NCI-H146 treated with DMSO at 0.1 percent for 48 hours (cell line): ENCODE measurements around the gene SLC27A5.

Experiments
- DNase-seq: peaks from one replicate; lab custom pipeline; 2025; ENCODE audit not compliant: unreplicated experiment; lab: John Stamatoyannopoulos, UW

The SLC27A5 gene, protein sequence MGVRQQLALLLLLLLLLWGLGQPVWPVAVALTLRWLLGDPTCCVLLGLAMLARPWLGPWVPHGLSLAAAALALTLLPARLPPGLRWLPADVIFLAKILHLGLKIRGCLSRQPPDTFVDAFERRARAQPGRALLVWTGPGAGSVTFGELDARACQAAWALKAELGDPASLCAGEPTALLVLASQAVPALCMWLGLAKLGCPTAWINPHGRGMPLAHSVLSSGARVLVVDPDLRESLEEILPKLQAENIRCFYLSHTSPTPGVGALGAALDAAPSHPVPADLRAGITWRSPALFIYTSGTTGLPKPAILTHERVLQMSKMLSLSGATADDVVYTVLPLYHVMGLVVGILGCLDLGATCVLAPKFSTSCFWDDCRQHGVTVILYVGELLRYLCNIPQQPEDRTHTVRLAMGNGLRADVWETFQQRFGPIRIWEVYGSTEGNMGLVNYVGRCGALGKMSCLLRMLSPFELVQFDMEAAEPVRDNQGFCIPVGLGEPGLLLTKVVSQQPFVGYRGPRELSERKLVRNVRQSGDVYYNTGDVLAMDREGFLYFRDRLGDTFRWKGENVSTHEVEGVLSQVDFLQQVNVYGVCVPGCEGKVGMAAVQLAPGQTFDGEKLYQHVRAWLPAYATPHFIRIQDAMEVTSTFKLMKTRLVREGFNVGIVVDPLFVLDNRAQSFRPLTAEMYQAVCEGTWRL

DNA sequence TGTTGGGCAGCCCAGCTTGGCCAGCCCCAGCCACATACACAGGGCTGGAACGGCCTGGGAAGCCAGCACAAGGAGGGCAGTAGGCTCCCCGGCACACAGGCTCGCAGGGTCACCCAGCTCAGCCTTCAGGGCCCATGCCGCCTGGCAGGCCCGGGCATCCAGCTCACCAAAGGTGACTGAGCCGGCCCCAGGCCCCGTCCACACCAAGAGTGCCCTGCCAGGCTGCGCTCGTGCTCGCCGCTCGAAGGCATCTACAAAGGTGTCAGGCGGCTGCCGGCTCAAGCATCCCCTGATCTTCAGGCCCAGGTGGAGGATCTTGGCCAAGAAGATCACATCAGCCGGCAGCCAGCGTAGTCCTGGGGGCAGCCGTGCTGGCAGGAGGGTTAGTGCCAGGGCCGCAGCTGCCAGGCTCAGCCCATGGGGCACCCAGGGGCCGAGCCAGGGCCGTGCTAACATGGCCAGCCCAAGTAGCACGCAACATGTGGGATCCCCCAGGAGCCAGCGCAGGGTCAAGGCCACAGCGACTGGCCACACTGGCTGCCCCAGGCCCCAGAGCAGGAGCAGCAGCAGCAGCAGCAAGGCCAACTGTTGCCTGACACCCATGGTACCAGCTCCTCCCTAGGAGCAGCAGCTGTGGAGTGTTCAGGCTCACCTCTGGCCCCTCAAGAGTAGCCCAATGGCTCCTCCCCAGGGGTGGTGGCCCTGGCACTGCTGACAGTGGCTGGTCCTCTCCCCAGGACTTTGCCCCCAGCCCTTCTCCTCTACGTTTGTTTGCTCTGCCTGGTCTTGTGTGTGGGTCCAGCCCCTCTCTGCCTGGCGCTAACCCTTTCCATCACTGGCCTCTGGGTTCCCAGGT is at the start of gene SLC27A5:
TSS of gene SLC27A5 (minus strand) at position 640 of the 856 bp plus-strand sequence. CDS start at position 603, 37 bp downstream.
- no peak for DNase-seq

DNA sequence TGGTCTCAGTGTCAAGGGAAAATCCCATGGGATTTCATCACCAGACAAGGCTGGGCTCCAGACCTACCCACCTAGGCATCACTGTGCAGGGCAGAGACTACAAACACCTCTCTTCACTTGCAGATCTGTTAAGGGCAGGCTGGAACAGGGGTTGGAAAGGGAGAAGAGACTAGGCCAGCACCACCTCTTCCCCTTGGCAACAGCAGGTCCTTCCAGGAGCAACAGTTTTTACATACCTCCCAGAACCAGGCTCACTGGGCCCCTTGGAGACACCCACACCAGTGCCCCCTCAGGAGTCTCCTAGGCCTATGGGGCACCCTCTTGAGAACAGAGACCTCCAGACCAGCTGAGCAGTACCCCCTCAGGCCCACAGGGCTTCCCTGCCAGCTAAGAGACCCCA is 49.1 kb upstream of the SLC27A5 start:
- DNase-seq, result no peak

DNA sequence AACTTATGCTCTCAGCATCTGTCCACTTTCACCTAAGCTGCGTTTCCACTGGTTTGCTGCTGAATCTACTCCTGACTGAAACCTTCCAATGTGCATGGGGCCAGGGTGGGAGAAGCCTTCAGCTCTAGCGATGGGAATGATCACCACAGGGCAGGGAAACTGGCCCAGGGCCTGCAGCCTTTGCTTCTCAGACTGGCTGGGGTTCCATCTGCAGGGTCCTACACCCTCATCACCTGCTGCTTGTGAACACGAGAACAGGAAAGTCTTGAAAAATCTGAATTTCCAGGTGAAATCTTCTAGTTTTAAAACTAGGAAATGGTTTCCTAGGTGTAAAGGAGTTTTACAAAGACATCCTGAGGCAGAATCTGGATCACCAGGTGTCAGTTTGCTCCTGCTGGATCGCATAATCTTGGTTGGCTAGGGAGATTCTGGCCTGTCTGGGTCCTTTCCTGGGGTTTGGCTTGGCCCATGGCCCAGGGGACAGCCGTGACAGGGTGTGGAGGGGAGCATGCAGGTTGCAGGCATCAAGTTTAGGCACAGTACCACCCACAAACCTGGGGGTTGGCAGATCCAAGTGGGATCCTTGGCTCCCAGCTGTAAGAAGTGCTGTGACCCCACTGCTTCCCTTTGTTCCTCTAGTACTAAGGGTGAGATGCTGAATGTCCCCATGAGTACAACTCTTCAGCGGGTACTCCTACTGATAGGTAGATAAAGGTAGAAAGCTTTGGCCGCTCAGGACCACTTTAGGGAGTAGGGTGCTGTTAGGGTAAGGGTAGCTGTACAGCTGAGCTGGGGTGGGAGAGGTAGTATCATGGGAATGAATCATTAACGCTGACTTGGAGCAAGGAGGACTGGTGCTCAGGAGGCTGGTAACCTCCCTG is 48.5 kb upstream of the SLC27A5 start:
- no peak for DNase-seq

DNA sequence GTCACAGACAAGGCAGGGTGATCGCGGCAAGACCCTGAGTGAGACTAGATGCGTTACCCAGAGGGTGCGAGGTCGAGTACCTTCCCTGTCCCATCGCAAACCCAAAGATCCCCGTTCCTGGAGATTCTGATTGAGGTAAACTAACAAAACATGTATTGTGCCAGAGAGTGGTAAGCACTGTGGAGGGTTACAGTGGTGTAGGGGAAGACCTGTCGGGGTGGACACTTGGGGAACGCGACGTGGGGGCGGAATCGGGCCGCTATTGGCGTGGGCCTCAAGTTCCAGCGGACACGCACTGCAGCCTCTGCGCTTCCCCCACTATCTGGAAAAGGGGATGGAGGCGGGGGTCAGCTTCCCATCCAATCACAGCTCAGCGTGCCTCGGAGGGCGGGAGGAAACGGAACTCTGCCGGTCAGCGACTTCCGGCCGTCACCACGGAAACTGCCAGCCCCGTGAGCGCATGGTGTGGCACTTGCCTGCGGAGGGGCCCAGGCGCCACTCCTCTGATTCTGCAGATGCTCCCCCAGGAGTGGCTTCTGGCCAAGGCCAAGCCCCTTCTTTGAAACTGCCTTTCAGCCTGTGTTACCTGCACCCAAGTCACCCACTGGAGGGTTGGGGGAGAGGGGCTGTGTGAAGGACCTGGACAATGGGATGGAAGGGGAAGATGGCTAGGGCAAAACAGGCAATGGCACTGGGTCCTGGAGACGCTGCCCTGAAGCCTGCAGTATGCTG is 47.6 kb upstream of the SLC27A5 start:
- no peak for DNase-seq

DNA sequence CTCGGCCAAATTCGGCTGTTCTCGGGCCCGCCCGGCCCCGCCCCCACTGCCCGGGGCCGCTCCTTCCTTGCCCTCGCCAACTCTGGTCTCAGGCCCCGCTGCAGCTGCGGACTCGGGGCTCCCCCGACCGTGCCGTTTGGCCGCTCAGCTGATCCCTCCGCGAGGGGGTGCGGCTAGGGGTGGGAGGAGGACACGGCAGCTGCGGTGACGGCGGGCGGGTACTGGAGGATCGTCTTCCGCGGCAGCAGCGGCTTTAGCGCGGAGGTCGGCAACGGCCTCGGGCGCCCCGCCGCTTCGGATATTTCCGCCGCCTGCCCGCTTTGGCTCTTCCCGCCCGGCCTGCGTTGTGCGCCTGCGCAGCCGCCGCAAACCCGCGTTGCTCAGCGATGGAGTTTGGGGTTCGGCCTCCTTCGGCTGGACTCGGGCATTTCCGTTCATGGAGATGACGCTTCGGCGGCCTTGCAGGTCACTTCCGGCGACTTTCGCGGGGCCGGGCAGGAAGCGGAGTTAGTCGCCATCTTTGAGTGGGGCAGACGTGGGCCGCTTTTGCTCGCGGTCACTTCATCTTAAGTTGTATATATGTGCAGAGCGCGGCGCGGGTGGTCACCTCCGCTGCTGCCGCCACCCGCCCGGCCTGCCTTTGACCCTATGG is 47.0 kb upstream of the SLC27A5 start:
- no peak for DNase-seq

DNA sequence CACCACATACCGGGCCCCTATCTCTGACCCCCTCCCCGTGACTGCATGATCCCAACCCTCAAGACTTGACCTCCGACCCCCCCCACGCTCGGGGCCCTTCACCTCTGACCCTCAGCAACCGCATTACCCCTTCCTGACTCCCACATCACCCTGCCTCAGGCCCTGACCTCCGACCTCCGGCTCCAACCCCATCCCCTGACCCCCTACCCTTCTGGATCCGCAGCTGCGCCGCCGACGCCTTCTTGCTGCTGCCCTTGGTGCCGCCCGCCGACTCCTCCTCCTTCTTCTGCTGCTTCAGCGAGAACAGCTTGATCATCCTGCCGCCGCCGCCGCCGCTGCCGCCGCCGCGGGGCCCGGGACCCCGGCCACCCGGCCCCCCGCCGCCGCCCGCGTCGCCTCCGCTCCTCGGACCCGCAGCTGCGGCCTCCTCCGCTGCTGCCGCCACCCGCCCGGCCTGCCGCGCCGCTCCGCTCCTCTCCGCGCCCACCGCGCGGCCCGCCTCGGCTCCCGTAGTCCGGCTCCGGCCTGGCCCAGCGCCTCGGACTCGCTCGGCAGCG is 46.4 kb upstream of the SLC27A5 start, which contains the start of gene UBE2M:
TSS of gene UBE2M (minus strand) at position 546 of the 557 bp plus-strand sequence. CDS start at position 316, 230 bp downstream.
- DNase-seq, result no peak

DNA sequence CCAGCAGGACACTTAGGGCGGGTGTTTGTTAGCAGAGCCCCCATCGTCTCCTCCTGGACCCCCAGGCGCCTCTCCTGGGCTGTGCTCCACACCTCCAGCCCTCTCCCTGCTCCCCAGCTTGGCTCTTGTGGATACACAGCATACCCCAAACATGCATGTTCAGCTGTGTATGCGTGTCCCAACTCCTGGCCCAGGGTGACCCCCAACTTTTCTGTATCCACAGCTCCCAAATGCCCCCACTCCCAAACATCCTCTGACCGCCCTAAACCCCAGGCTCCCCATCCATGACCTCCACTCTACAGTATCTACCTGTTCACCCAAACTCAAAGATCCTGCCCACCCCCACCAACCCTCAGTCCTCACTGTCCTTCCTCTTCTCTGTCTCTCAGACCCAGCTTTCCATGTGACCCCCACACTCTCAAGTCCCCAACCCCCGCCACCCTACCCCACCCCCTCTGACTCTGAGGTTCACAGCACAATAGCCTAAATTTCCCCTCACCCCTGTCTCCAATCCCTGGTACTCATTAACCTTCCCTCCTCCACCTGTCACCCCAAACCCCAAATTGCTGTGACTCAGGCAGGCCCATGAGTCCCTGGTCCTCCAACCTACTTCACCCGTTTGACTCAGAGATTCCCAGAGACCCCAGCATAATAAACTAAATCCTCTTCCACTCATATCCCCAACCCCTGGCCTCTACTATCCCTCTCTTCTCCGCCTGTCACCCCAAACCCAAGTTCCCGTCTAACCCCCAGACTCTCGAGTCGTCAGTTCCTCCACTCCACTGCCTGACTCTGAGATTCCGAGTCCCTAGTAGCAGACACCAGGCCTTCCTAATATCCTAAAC is 45.7 kb upstream of the SLC27A5 start:
- DNase-seq, result no peak

DNA sequence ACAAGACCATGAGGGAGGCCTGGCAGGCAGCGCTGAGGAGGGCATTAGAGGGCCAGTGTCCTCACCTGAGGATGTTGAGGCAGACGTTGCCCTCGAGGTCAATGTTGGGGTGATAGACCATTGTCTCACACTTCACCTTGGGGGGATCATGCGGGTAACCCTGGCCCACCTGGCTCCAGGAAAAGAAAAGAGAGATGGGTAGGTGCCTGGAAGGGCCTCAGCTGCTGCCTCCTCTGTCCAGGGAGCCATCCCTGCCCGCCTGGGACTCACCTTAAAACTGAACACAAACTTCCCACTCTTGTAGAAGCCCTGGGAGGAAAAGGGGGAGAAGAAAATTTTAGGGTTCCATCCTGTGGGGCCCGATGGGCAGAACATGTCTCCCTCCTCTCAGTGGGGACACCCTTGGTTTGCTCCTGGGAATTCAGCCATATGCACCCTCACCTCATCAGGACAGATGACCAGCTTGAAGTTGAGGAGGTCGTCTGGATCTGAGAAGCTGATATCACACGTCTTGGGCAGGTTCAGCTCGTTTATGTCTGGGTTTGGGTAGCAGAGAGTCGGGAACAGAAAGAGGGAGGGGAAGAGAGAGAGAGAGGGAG is 44.9 kb upstream of the SLC27A5 start:
- no peak for DNase-seq

DNA sequence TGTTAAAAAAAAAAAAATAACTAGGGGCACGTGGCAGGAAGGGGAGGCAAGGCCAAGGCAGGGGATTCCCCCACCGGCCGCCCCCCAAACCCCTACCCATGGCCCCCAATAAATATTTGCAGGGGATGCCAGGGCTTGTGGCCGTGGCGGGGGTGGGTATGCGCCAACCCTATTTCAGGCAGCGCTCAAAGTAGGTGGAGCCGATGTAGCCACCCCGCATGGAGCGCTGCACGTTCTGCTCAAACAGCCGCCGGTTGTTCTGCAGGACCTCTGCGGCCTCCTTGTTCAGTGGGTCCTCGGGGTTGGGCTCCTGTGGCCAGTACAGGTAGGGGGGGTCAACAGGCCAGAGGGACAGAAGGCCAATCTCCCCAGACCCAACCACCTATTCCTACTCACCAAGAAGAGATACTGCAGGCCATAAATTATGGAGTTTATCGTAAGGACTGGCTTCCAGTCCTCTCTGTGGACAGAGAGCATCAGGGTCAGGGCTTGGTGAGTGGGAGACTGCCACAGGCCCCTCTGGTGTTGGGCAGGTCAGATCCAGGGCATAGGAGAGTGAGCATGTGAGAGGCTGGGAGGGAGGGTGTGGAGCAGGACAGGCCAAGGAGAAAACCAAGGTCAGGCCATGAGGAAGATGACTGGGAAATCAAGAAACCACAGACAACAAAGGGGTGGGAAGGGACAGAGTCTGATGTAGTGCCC is 44.3 kb upstream of the SLC27A5 start:
- no peak for DNase-seq

DNA sequence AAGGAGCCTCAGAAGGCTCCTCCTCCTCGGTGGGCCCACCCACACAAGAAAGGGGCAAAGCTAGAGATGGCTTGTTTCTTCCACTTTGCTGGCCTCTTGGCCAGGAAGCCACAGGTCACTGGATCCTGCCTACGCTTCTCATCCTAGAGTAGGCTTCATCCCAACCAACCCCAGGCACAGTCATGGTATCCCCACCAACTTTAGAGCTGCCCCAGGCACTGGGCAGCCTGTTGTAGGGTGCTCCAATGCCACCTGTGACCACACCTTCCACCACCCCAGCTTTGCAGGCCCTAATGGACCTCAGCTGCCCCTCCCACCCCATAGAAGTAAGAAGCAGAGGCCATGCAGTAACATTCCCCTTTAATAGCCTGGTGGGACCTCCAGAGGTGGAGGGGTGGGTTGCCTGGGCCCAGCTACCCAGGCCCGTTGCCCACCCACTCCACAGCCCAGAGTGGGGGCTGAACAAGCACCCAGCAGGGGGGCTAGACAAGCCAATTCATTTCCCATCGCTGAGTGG is 43.6 kb upstream of the SLC27A5 start:
- DNase-seq, result no peak

DNA sequence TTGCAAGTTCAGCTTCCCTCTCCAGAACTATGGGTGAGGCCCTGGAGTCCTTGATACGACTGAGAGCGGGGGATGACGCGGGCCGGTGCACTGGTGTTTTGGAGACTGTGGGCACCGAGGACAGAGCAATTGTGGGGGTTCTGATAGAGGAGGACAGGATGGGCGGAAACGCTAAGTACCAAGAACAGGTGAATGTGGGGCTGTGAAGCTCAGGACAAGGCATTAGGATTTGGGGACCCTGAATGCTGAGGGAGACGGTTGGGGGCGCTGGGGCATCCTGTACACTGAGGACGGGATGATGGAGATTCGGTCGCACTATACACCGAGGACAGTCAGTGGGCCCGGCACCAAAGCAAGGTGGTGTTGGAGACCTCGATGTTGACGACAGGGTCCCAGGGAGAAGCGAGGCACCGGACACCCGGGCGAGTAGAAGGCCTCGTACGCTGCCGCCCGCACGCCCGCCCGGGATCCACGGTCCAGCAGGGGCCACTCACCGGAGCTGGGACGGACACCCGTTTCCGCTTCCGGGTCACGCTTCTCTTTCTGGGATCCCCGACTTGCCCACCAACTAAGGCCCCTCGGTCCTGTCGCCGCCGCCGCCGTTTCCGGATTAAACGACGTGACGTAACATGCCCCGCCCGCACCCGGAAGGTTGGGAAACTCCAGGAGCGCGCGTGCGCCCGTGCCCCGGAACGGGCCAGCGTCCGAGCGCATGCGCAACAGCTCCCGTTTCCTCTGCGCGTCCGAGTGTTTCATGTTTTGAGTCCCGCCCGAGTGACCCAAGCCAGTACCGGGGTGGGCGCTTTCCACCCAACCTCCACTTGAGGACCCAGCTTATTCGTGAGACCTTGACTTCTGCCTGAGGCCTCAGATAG is 42.9 kb upstream of the SLC27A5 start, which contains the start of gene CHMP2A:
TSS of gene CHMP2A (minus strand) at position 612 of the 875 bp plus-strand sequence. CDS start 893 bp downstream, outside the sequence.
- no peak for DNase-seq

DNA sequence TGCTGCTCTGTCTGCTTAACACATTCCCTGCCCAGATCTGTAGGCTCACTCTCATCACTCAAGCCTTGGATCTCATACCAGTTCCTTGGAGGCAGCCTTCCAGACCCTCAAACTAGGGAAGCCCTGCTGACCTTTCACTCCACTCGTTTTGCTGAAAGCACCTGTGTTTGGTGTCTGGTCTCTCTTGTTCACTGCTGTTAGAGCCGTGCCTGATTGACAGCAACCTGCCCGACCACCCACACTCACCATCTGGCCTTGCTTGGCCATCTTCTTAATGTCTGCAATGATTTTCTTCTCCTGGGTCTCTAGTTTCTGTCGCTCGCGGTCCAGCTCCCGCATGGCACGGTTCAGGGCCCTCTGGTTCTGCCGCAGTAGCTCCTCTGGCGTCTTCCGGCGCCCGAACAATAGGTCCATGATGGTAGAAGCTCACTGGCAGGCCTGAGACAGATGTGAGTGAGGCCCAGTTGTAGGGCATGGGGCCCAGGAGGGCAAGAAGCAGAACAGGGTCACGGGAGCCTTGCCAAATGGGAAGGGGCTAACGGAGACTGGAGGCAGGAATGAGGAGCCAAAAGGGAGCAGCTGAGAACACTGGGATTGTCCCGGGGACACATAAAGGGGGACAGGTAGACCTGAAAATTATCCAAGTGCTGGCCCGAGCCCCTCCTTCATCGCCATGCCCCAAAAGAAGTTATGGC is 42.2 kb upstream of the SLC27A5 start:
- no peak for DNase-seq

DNA sequence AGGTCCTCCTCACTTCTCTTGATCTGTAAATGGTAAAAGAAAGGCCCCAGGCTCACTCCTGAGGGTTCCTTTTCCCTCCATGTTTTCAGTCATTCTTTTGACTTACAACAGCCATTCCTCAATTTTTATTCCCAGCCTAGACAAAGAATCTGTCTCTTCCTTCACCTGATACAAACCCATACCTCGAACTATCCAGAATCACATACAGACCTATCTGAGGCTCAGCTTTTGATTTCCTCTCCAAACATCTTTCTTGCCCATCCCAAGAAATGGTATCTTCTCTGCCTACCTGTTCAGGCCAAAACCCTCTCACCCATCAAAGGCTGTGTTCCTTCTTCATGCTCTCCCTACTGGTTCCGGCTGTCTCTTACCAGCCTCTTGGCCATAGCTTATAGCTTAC is 40.9 kb upstream of the SLC27A5 start:
- DNase-seq, result no peak

DNA sequence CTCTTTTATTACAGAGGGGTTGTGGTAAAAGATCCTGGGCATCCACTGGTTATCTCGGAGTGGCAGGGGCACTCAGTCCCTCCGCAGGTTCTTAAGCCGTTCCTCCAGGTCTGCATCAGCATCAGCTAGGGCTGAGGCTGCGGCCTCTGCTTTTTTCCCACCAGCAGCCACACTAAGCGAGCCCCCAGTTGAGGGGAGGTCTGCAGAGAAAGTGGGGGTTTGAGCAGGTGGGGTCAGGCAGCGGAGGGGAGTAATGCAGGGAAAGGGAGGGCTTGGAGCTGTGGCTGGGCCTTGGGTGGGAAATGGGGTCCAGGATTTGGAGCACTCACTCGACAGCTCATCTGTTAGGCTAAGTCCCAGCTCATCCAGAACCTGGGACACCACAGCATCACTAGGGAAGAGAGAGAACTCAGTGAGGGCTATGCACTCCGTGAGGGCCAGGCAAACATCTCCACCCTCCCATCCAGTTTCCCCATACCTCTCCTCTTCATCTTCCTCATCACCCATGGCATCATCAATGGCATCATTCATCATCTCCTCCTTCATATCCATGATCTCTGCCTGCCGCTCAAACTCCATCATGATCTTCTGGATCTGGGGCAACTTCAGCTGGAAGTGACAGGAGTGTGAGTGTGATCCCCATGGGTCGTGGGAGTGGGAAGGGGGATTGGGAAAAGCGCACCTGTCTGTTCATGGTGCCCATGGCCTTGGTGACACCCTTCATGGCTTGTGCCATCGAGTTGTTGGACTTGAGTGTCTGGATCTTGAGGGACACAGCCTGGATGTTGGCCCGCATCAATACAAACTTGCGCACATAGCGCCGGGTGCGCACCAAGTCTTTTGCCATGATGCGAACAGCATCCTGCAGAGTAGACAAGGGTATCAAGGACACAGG is 40.0 kb upstream of the SLC27A5 start:
- no peak for DNase-seq
